ENCODE measurements around the gene RNF25.

RNF25 gene

DNA sequence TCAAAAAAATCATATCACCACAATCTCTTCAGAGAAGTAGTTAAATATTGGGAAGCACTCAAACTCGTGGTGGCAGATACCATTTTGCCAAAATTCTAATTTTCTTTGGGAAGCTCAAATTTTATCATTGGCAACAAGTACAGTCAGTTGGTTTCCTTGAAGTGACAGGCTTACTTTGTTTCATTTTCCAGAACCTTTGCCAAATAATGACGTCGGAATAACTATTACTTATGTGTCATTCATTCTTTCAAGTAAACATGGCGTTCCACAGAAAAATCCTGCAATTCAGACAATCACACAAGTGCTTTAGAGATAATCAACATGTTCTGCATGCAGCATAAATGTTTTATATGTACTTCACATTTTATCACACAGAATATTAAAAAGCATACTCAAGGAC, 44.3 kb upstream of the RNF25 start:
- in situ Hi-C loops (cut with HindIII; ENCODE audit: low sequenced_read_pairs) = no loop called here
- DNase-seq (ENCODE audit: low read depth, low spot score) = peak; percentile 26
- no peak overlapping the region for H3K4me3 ChIP-seq (ENCODE audit: low read depth, low read length)
- TF ChIP-seq CTCF (IDR thresholded peaks at IDR 0.05; ENCODE audit: low read depth, low read length) = no peak

DNA sequence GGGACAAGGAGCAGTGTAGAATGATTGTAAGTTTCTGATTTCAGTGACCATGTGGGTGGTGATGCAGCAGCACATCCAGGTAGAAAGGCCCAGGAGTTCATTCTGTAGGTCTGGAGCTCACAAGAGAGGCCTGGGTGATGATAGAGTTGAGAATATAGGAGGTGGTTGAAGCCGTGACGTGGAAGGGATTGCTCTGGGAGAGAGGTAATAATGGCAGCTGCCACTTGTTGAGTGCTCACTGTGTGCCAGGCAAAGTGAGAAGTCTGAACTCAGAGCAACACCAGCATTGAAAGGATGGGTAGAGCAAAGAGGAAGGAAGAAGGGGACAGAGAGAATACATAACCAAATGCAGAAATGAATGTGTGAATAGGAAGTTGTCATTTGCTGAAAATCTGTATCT, 42.1 kb upstream of the RNF25 start:
- no peak overlapping the region for H3K4me3 ChIP-seq (ENCODE audit: low read depth, low read length)
- DNase-seq (ENCODE audit: low read depth, low spot score) = no peak
- in situ Hi-C loops (cut with HindIII; ENCODE audit: low sequenced_read_pairs) = no loop called here
- TF ChIP-seq CTCF (IDR thresholded peaks at IDR 0.05; ENCODE audit: low read depth, low read length) = no peak

- no peak for TF ChIP-seq CTCF (IDR thresholded peaks at IDR 0.05; ENCODE audit: low read depth, low read length)
- peak; percentile 32 for DNase-seq (ENCODE audit: low read depth, low spot score)
Measured at GRCh38 chr2:218711550-218711929, 39.7 kb upstream of the RNF25 start.

GRCh38 chr2:218710687-218711549, 39.1 kb upstream of the RNF25 start, which contains the start of gene TTLL4:
TTLL4 (plus strand) TSS chr2:218710835; CDS start chr2:218737677, 26,842 bp downstream.
- in situ Hi-C loops (cut with HindIII; ENCODE audit: low sequenced_read_pairs) = no loop called here
- peak; percentile 76 for TF ChIP-seq CTCF (IDR thresholded peaks at IDR 0.05; ENCODE audit: low read depth, low read length)
- peak; percentile 96 for DNase-seq (ENCODE audit: low read depth, low spot score)
- H3K4me3 ChIP-seq (ENCODE audit: low read depth, low read length) = peak within 1 kb of the TSS; percentile 95

More at GRCh38 chr2:218711550-218711929, 39.7 kb upstream of the RNF25 start:
- in situ Hi-C loops (cut with HindIII; ENCODE audit: low sequenced_read_pairs) = no loop called here
- H3K4me3 ChIP-seq (ENCODE audit: low read depth, low read length) = peak overlapping the region; percentile 95

DNA sequence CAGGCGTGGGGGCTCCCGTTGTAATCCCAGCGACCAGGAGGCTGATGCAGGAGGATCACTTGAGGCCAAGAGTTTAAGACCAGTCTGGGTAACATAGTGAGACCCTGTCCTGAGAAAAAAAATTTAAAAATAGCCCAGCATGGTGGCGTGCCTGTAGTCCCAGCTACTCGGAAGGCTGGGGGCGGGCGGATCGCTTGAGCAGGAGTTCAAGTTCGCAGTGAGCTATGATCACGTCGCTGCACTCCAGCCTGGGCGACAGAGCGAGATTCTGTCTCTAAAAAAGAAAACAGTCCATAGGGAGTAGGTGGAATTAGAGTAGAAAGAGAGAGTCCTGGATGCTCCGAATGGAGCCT, 38.5 kb upstream of the RNF25 start:
- peak overlapping the region; percentile 38 for H3K4me3 ChIP-seq (ENCODE audit: low read depth, low read length)
- TF ChIP-seq CTCF (IDR thresholded peaks at IDR 0.05; ENCODE audit: low read depth, low read length) = no peak
- in situ Hi-C loops (cut with HindIII; ENCODE audit: low sequenced_read_pairs) = no loop called here
- no peak for DNase-seq (ENCODE audit: low read depth, low spot score)

DNA sequence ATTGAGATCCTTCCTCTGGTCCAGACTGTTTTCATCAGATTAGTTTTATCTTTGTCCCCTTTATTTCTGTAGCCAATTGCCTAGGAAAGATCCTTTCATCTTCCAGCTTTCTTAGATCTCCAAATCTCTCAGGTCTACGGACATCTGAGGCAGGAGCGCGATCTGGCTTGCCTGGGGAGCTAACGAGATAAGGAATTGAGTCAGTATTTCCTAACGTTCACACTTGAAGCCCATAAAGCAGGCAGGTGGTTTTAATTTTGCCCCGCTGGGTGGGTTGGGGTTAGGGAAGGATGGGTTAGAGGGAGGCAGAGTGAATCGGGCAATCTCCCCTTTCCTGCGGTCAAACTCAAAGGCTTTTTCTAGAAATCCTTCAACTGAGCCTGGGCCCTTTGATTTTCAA, 38.1 kb upstream of the RNF25 start:
- DNase-seq (ENCODE audit: low read depth, low spot score) = no peak
- TF ChIP-seq CTCF (IDR thresholded peaks at IDR 0.05; ENCODE audit: low read depth, low read length) = no peak
- H3K4me3 ChIP-seq (ENCODE audit: low read depth, low read length) = no peak overlapping the region
- in situ Hi-C loops (cut with HindIII; ENCODE audit: low sequenced_read_pairs) = no loop called here
